ENCODE measurements around the gene BMPR2.

DNA sequence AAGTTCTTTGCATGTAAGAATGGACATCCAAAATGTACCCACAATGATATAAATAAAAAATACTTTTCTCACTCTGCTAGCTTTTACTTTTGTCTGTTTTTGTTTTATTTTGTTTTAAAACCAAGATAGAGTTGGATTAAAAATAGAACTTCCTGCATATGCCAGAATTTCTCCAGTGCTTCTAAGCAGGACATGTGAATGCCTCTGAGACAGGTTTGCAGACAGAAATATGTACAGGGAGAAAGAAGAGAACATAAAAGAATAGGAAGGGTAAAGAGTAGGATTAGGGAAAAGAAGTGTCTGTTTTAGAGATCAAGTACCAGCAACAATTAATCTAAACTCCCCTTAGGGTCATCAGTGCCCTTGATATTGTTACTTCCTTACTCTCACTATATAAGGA lies 114.4 kb downstream of the BMPR2 start:
- TF ChIP-seq, protein P1, sequence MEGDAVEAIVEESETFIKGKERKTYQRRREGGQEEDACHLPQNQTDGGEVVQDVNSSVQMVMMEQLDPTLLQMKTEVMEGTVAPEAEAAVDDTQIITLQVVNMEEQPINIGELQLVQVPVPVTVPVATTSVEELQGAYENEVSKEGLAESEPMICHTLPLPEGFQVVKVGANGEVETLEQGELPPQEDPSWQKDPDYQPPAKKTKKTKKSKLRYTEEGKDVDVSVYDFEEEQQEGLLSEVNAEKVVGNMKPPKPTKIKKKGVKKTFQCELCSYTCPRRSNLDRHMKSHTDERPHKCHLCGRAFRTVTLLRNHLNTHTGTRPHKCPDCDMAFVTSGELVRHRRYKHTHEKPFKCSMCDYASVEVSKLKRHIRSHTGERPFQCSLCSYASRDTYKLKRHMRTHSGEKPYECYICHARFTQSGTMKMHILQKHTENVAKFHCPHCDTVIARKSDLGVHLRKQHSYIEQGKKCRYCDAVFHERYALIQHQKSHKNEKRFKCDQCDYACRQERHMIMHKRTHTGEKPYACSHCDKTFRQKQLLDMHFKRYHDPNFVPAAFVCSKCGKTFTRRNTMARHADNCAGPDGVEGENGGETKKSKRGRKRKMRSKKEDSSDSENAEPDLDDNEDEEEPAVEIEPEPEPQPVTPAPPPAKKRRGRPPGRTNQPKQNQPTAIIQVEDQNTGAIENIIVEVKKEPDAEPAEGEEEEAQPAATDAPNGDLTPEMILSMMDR (conservative IDR thresholded peaks at IDR 0.05; ENCODE audit: low read length), result no peak
- no peak for TF ChIP-seq EZH2phosphoT487 (IDR thresholded peaks at IDR 0.05; ENCODE audit: borderline replicate concordance)

All from Loucy (cell line).